GM18499 (cell line): ENCODE results near the gene RFPL4AL1.

Experiments
- ATAC-seq: cut with Tn5 transposase; IDR thresholded peaks from one replicate; pipeline ENCODE4 v1.9.1; 2021; ENCODE audit warnings: moderate number of reproducible peaks; ENCODE audit not compliant: insufficient read depth, unreplicated experiment

Gene RFPL4AL1

DNA sequence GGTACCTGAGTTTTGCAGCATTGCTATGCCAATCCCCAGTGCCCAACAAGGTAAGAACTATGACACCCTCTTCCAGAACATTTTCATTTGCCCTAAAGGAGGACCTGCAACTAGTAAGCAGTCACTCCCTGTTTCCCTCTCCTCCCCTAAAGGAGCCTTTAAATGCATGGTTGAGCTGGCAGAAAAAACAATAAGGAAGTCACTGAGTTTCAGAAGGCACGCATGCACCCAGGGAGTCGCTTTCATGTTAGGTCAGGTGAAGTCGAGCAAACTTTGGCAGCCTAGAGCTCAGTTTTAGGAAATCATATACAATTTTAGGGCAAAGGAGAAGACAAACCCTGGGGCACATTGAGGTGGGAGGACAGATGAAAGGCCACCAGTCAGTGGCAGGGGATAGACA, 51.1 kb downstream of the RFPL4AL1 start:
- no peak for ATAC-seq
